RWPE2 (cell line): ENCODE measurements around the gene RAB3IL1.

Experiments used
- ATAC-seq: fragments of 200-7000 bp; cut with Tn5 transposase; 3 replicates; pipeline ENCODE4 v1.9.1; 2021; ENCODE audit warnings: low read depth
- DNase-seq: peaks from one replicate; pipeline ENCODE4 v3.0.0-alpha.2; 2020; ENCODE audit warnings: low spot score
- H3K27ac ChIP-seq: fragments of 450-650 bp; 2 replicates; pipeline ENCODE4 v1.5.1; 2017; ENCODE audit warnings: mild to moderate bottlenecking; ENCODE audit not compliant: poor library complexity, severe bottlenecking
- H3K27me3 ChIP-seq: fragments of 250-450 bp; sonication (Bioruptor Pico); 2 replicates; pipeline ENCODE4 v1.5.1; 2021; ENCODE audit warnings: mild to moderate bottlenecking, moderate library complexity; ENCODE audit not compliant: insufficient read depth, poor library complexity, severe bottlenecking
- H3K36me3 ChIP-seq: fragments of 250-450 bp; sonication (Bioruptor Pico); 2 replicates; pipeline ENCODE4 v1.5.1; 2020; ENCODE audit warnings: low read depth, mild to moderate bottlenecking, moderate library complexity
- H3K4me1 ChIP-seq: fragments of 250-450 bp; sonication (Bioruptor Pico); 2 replicates; pipeline ENCODE4 v1.5.1; 2021; ENCODE audit warnings: mild to moderate bottlenecking, moderate library complexity; ENCODE audit not compliant: insufficient read depth, poor library complexity, severe bottlenecking
- H3K4me3 ChIP-seq: fragments of 250-450 bp; sonication (Bioruptor Pico); 2 replicates; pipeline ENCODE4 v1.5.1; 2021; ENCODE audit warnings: mild to moderate bottlenecking, moderate library complexity; ENCODE audit not compliant: severe bottlenecking
- H3K9me3 ChIP-seq: fragments of 250-450 bp; sonication (Bioruptor Pico); 2 replicates; pipeline ENCODE4 v1.5.1; 2021; ENCODE audit warnings: mild to moderate bottlenecking, moderate library complexity; ENCODE audit not compliant: severe bottlenecking
- TF ChIP-seq, protein P1 (sequence below): fragments of 450-650 bp; IDR thresholded peaks from one replicate; pipeline ENCODE4 v1.5.1; 2017; ENCODE audit warnings: mild to moderate bottlenecking, moderate library complexity; ENCODE audit not compliant: poor library complexity, severe bottlenecking

RAB3IL1 gene

DNA sequence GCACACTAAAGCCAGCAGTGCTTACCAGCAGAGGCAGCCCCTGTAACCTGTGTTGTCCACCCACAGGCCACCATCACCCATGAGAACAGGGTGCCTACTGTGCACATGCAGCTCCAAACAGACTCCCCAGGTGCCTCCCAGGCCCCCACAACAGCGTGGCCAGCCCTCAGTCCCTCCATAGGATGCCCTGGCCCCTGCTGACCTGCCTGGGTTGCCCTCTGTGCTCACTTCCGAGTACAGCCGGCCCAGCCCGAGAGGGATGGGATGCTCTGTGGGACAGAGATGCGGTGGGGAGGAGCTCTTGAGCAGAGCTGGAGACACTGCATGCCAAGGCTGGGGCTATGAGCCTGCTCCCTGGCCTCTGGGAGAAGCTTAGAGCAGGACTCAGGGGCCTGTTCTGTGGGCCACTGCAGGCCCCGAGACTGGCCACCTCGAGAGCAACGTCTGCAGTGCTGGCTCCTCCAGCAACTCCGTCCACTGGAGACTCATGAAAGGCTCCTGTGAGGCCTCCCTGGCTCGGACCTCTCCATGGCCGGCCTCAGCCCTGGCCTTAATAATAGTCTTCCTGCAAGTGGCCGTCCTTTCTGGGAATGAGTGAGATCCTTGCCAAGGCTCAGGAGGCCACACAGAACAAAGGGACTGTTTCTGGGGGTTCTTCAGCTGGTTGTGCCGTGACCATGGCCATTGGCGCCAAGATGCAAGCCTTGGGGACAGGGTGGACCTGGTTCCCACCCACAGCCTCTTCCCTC, 62.2 kb downstream of the RAB3IL1 start:
- DNase-seq (peak; percentile 46), ATAC-seq (no peak)
- Histone ChIP-seq H3K27me3 (no peaks in the 10 kb centered on the region), H3K4me1 (no peaks in the 10 kb centered on the region), H3K36me3 (peaks cover 97% of the 10 kb centered on the region), H3K27ac (no peak overlapping the region), H3K9me3 (no peaks in the 10 kb centered on the region), H3K4me3 (no peak overlapping the region)
- TF ChIP-seq, protein P1, sequence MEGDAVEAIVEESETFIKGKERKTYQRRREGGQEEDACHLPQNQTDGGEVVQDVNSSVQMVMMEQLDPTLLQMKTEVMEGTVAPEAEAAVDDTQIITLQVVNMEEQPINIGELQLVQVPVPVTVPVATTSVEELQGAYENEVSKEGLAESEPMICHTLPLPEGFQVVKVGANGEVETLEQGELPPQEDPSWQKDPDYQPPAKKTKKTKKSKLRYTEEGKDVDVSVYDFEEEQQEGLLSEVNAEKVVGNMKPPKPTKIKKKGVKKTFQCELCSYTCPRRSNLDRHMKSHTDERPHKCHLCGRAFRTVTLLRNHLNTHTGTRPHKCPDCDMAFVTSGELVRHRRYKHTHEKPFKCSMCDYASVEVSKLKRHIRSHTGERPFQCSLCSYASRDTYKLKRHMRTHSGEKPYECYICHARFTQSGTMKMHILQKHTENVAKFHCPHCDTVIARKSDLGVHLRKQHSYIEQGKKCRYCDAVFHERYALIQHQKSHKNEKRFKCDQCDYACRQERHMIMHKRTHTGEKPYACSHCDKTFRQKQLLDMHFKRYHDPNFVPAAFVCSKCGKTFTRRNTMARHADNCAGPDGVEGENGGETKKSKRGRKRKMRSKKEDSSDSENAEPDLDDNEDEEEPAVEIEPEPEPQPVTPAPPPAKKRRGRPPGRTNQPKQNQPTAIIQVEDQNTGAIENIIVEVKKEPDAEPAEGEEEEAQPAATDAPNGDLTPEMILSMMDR: no peak

DNA sequence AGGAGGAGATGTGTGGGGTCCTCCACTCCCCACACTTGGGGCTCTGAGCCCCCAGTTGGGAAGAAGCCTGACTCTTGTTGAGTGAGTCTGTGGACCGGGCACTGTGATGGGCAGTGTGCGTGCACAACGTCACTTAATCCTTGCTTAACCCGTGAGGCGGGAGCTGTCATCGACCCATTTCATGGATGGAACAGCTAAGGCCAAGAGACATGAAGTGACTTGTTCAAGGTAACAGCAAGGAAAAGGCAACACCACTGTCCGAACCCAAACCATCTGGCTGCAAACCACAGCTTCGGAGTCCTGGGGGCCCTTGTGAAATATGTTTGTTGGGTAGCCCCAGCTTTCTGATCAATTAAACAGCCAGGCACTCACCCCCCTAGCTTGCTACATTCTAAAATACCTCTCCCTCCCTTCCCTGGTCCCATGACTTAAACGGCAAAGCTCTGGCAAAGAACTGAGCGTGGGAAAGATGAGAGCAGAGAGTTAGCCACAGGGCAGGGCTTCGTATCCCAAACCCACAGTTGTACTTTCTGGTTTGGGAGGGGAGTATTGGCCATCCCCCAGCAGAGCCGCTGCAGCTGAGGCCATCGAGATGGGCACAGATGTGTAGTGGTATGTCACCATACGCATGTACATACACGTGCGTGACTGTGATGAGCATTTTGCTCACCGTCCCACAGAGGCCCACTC, 63.0 kb downstream of the RAB3IL1 start:
- peak; percentile 13 for DNase-seq
- Histone ChIP-seq H3K4me1 (no peaks in the 10 kb centered on the region), H3K36me3 (peaks cover 97% of the 10 kb centered on the region), H3K9me3 (no peaks in the 10 kb centered on the region), H3K4me3 (no peak overlapping the region), H3K27me3 (no peaks in the 10 kb centered on the region), H3K27ac (no peak overlapping the region)
- TF ChIP-seq, protein P1: no peak
- no peak for ATAC-seq

DNA sequence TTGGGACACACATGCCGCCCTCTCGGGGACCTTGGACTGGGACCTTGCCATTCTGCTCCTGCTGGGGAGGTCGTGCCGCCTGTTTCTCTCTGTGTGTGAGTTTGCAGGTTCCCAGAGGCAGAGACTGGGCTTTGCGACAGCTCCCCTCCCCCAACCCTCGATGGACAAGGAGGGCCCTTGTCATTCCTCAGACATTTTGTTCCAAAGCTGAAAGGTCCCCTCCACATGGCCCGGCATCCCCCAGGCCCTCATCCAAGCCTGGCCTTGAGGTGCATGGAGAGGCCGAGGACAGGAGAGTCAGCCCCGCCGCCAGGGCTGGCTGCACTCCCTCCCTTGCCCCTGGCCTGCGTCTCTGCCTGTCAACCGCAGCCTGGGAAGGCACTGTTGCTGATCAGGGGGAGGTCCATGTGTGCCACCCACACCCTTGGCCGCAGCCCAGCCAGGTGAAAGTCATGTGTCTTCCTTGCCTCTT, 63.6 kb downstream of the RAB3IL1 start:
- ATAC-seq: no peak

DNA sequence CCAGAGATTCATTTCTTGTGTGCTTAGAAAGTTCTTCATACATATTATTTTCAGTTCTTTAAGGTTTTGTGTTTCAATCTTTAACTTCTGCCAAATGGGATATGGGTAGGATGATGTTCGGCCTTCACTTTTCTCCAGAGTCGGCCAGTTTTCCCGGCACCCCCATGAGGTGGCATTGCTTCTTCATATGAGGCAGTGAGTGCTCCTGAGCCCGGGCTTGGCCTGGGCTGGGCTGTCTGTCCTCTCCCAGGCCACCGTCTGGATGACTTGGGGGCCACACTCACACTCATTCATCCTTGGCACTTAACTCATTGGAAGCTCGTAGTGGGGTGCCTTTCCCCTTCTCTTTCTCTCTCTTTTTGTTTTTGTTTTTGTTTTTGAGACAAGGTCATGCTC, 65.5 kb downstream of the RAB3IL1 start:
- Histone ChIP-seq H3K27ac (no peak overlapping the region), H3K9me3 (no peaks in the 10 kb centered on the region), H3K27me3 (no peaks in the 10 kb centered on the region), H3K36me3 (peaks cover 97% of the 10 kb centered on the region), H3K4me3 (no peak overlapping the region), H3K4me1 (no peaks in the 10 kb centered on the region)
- ATAC-seq (no peak), DNase-seq (peak; percentile 29)
- TF ChIP-seq, protein P1: no peak

More for the DNA sequence above, 63.6 kb downstream of the RAB3IL1 start:
- peak; percentile 42 for DNase-seq
- TF ChIP-seq, protein P1: no peak
- no peaks in the 10 kb centered on the region for H3K4me1 ChIP-seq
- no peak overlapping the region for H3K27ac ChIP-seq
- no peaks in the 10 kb centered on the region for H3K27me3 ChIP-seq
- H3K4me3 ChIP-seq: no peak overlapping the region
- H3K9me3 ChIP-seq: no peaks in the 10 kb centered on the region
- H3K36me3 ChIP-seq: peaks cover 97% of the 10 kb centered on the region
